HepG2 (cell line): ENCODE data around the gene PRKCD. TPM values are rescaled to one million over a fixed set of nuclear protein-coding genes. Genes with fewer than 3 reads are reported as not detected.

Experiments
- BCL3 ChIP-seq: sonication (generic); formaldehyde crosslinking; IDR thresholded peaks from 2 replicates; pipeline ENCODE4 v1.5.1; 2020; ENCODE audit warnings: mild to moderate bottlenecking, missing genetic modification reagents, moderate library complexity
- CBX1 ChIP-seq: IDR thresholded peaks from one replicate; pipeline ENCODE4 v1.6.1; 2016; ENCODE audit warnings: antibody characterized with exemption, low read depth
- ELF1 ChIP-seq: sonication (generic); formaldehyde crosslinking; IDR thresholded peaks from 2 replicates; pipeline ENCODE4 v1.4.0; 2020; ENCODE audit warnings: missing genetic modification reagents
- ELK4 ChIP-seq: sonication (generic); formaldehyde crosslinking; IDR thresholded peaks from 2 replicates; pipeline ENCODE4 v1.9.0; 2021; ENCODE audit warnings: missing genetic modification reagents, borderline replicate concordance
- FOSL2 ChIP-seq: sonication (generic); formaldehyde crosslinking; IDR thresholded peaks from 2 replicates; pipeline ENCODE4 v1.4.0; 2020; ENCODE audit warnings: missing genetic modification reagents
- GTF3A ChIP-seq: sonication (generic); formaldehyde crosslinking; conservative IDR thresholded peaks from 2 replicates; pipeline ENCODE4 v1.4.0; 2020; ENCODE audit warnings: mild to moderate bottlenecking, missing genetic modification reagents
- HINFP ChIP-seq: sonication (generic); formaldehyde crosslinking; IDR thresholded peaks from 2 replicates; pipeline ENCODE4 v1.4.0; 2020; ENCODE audit warnings: low read depth, mild to moderate bottlenecking, missing genetic modification reagents
- HNF4G ChIP-seq, 2 experiments: sonication (generic) in 1 of 2; formaldehyde crosslinking in 1 of 2; IDR thresholded peaks; 2 replicates each; pipeline versions ENCODE4 v1.4.0 to v1.6.1; 2011 to 2020; ENCODE audit warnings: borderline replicate concordance in 2 of 2, low read depth in 2 of 2, mild to moderate bottlenecking in 2 of 2, low read length in 1 of 2, missing genetic modification reagents in 1 of 2, moderate library complexity in 1 of 2
- HNRNPL ChIP-seq: fragments of 200-400 bp; formaldehyde crosslinking; IDR thresholded peaks from 2 replicates; pipeline ENCODE4 v1.6.1; 2017; ENCODE audit warnings: mild to moderate bottlenecking, low read depth, low read length
- ISX ChIP-seq: sonication (generic); formaldehyde crosslinking; conservative IDR thresholded peaks from 2 replicates; pipeline ENCODE4 v1.5.0; 2020; ENCODE audit warnings: missing genetic modification reagents
- MAFG ChIP-seq: sonication (generic); formaldehyde crosslinking; IDR thresholded peaks from 2 replicates; pipeline ENCODE4 v1.5.1; 2020; ENCODE audit warnings: mild to moderate bottlenecking, missing genetic modification reagents
- MAZ ChIP-seq, 2 experiments: sonication (generic) in 1 of 2; formaldehyde crosslinking in 1 of 2; IDR thresholded peaks; 2 replicates each; pipeline versions ENCODE4 v1.5.0 to v1.6.1; 2012 to 2020; ENCODE audit warnings: low read depth in 2 of 2, mild to moderate bottlenecking in 2 of 2, borderline replicate concordance in 1 of 2, improper control_type of control experiment in 1 of 2, low read length in 1 of 2, missing genetic modification reagents in 1 of 2, moderate library complexity in 1 of 2
- MYC ChIP-seq: sonication (generic); formaldehyde crosslinking; IDR thresholded peaks from 2 replicates; pipeline ENCODE4 v1.9.0; 2021; ENCODE audit warnings: missing genetic modification reagents, borderline replicate concordance
- NCOA2 ChIP-seq: sonication (generic); formaldehyde crosslinking; IDR thresholded peaks from 2 replicates; pipeline ENCODE4 v1.8.0; 2022; ENCODE audit warnings: inconsistent platforms
- NFKB2 ChIP-seq: sonication (generic); formaldehyde crosslinking; IDR thresholded peaks from 2 replicates; pipeline ENCODE4 v1.4.0; 2020; ENCODE audit warnings: missing genetic modification reagents, borderline replicate concordance
- PHF20 ChIP-seq: sonication (generic); formaldehyde crosslinking; IDR thresholded peaks from 2 replicates; pipeline ENCODE4 v1.5.0; 2020; ENCODE audit warnings: mild to moderate bottlenecking, missing genetic modification reagents
- RORA ChIP-seq: sonication (generic); formaldehyde crosslinking; IDR thresholded peaks from 2 replicates; pipeline ENCODE4 v1.5.0; 2020; ENCODE audit warnings: mild to moderate bottlenecking, missing genetic modification reagents, moderate library complexity
- SAP130 ChIP-seq: IDR thresholded peaks from 2 replicates; pipeline ENCODE4 v1.6.1; 2016; ENCODE audit warnings: low read depth
- SUZ12 ChIP-seq: fragments of 150-350 bp; IDR thresholded peaks from 2 replicates; pipeline ENCODE4 v1.6.1; 2014; ENCODE audit warnings: low read depth, low read length
- ZBTB1 ChIP-seq: sonication (generic); formaldehyde crosslinking; IDR thresholded peaks from 2 replicates; pipeline ENCODE4 v1.4.0; 2020; ENCODE audit warnings: missing genetic modification reagents, borderline replicate concordance
- ZNF232 ChIP-seq: sonication (generic); formaldehyde crosslinking; IDR thresholded peaks from 2 replicates; pipeline ENCODE4 v1.4.0; 2020; ENCODE audit warnings: missing genetic modification reagents, borderline replicate concordance
- ZNF263 ChIP-seq: sonication (generic); formaldehyde crosslinking; IDR thresholded peaks from 2 replicates; pipeline ENCODE4 v1.4.0; 2020; ENCODE audit warnings: missing genetic modification reagents
- ZNF770 ChIP-seq: sonication (generic); formaldehyde crosslinking; IDR thresholded peaks from 2 replicates; pipeline ENCODE4 v1.5.0; 2020; ENCODE audit warnings: mild to moderate bottlenecking, missing genetic modification reagents
- ZZZ3 ChIP-seq: sonication (generic); formaldehyde crosslinking; IDR thresholded peaks from 2 replicates; pipeline ENCODE4 v1.4.0; 2020; ENCODE audit warnings: missing genetic modification reagents, mild to moderate bottlenecking, borderline replicate concordance
- polyA plus RNA-seq, 8 experiments: library from polyadenylated mRNA; depleted of rRNA in 3 of 8; stranded (reverse) in 7 of 8; unstranded in 1 of 8; fragments of >200 nt; fragmentation: Illumina TruSeq in 4 of 8; extraction: Trizol in 4 of 8; gene quantifications; 2 replicates each; pipeline versions ENCODE4 v1.2.1 to v1.2.3, GENCODE V29; 2011 to 2016; ENCODE audit warnings: low read depth in 4 of 8, missing spikeins in 1 of 8, mixed read lengths in 1 of 8; ENCODE audit not compliant: insufficient read depth in 1 of 8
- total RNA-seq, 5 experiments: library from RNA; depleted of rRNA; stranded (reverse); fragments of >200 nt; fragmentation: Illumina TruSeq; extraction: Trizol; gene quantifications; 2 replicates each; pipeline ENCODE4 v1.2.3, GENCODE V29; 2016; ENCODE audit warnings: low read depth in 1 of 5

The PRKCD gene
- total and polyA plus RNA-seq, 2 of the 13 experiments (the other 11 are each of a cell fraction or from before 2014, with no cell fraction given): 1.6 to 40.7 TPM

DNA sequence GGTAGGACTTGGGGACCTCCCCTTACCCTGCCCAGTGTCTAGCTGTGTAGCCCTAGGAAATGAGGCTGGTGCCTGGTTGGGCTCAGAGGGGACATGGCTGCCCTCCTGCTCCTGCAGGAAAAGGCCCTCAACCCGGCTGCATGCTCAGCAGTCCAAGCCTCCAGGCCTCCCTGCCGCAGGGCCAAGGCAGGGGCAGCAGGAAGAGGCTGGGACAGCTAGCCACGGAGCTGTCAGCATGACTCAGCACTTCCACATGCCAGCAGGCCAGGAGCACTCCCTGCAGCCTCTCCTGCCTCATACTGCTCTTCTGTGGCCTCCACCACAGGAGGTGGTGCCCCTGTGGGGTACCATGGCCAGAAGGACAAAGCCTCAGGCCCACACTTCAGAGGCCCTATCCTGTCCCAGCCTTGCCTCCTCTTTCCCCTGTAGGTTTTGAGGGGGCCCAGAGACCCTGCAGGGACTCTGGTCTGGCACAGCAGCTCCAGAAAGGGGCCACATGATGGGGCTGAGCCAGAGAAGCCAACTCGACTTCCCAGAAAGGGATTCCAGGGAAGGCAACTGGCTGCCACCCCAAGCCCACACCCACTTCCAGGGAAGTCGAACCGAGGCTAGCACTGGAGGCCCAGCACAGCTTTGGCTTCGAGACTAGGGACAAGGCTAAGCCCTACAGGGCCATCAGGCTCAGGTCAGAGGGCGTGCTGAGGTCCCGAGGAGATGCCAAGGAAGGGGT is 75.3 kb downstream of the PRKCD start (continued):
- TF ChIP-seq HNRNPL (peak; percentile 44; the same call in 1 of the 2 replicates), NCOA2 (CRISPR knock-in tag) (no peak), HINFP (no peak), GTF3A (CRISPR knock-in tag) (no peak), BCL3 (CRISPR knock-in tag) (no peak), ISX (no peak), RORA (no peak), HNF4G (IDR thresholded peaks at IDR 0.05; ENCODE audit: borderline replicate concordance, low read depth, low read length) (no peak), HNF4G (CRISPR knock-in tag; IDR thresholded peaks at IDR 0.05; ENCODE audit: borderline replicate concordance, low read depth) (no peak), ZNF770 (CRISPR knock-in tag) (peak; percentile 81), ELF1 (CRISPR knock-in tag) (peak; percentile 20; the same call in 1 of the 2 replicates), ELK4 (CRISPR knock-in tag) (no peak), MAZ (IDR thresholded peaks at IDR 0.05; ENCODE audit: borderline replicate concordance, low read depth, low read length) (no peak), MAZ (CRISPR knock-in tag; IDR thresholded peaks at IDR 0.05; ENCODE audit: low read depth) (no peak), CBX1 (peak; percentile 9), SAP130 (CRISPR knock-in tag) (peak; percentile 78), ZNF263 (CRISPR knock-in tag) (peak; percentile 92), MAFG (CRISPR knock-in tag) (peak; percentile 97), PHF20 (CRISPR knock-in tag) (no peak), NFKB2 (peak; percentile 49; the same call in 1 of the 2 replicates), ZBTB1 (CRISPR knock-in tag) (no peak), ZZZ3 (CRISPR knock-in tag) (no peak), MYC (CRISPR knock-in tag) (peak; percentile 60; the same call in 1 of the 2 replicates), SUZ12 (no peak), FOSL2 (peak; percentile 81), ZNF232 (CRISPR knock-in tag) (no peak)
